HL-60 (cell line): ENCODE results near the gene PPP1R10.
"Not testable (repeated sequence)": the region's sequence is repeated elsewhere in the genome, so short reads cannot be mapped to it uniquely, and the experiment has no call there.

Experiments
- DNase-seq, 2 experiments: peaks; one replicate each; pipeline ENCODE4 v3.0.0-alpha.2; 2010 to 2020; ENCODE audit warnings: low read depth in 1 of 2, low spot score in 1 of 2
- H3K27ac ChIP-seq: fragments of 250-450 bp; sonication (Bioruptor Pico); replicated peaks from 2 replicates; pipeline ENCODE4 v1.5.1; 2020; ENCODE audit warnings: mild to moderate bottlenecking, moderate library complexity
- H3K27me3 ChIP-seq: fragments of 250-450 bp; sonication (Bioruptor Pico); 2 replicates; pipeline ENCODE4 v1.5.1; 2021; ENCODE audit warnings: mild to moderate bottlenecking, moderate library complexity; ENCODE audit not compliant: insufficient read depth, poor library complexity, severe bottlenecking
- H3K4me3 ChIP-seq: replicated peaks from 2 replicates; pipeline ENCODE4 v1.5.1; 2011; ENCODE audit warnings: mild to moderate bottlenecking, control low read depth, low read length; ENCODE audit not compliant: insufficient read depth
- GABPA ChIP-seq: IDR thresholded peaks from 2 replicates; pipeline ENCODE4 v1.6.1; 2012; ENCODE audit warnings: low read depth
- POLR2AphosphoS5 ChIP-seq: IDR thresholded peaks from 2 replicates; pipeline ENCODE4 v1.6.1; 2012; ENCODE audit warnings: low read depth
- SPI1 ChIP-seq: IDR thresholded peaks from 2 replicates; pipeline ENCODE4 v1.6.1; 2012; ENCODE audit warnings: low read depth, mild to moderate bottlenecking, borderline replicate concordance
- TF ChIP-seq, protein P1 (sequence below): IDR thresholded peaks from one replicate; pipeline ENCODE4 v1.5.1; 2011; ENCODE audit warnings: low read length, control low read depth, inconsistent platforms; ENCODE audit not compliant: insufficient read depth
- TF ChIP-seq, protein P2 (sequence below): IDR thresholded peaks from 2 replicates; pipeline ENCODE4 v1.6.1; 2012; ENCODE audit warnings: low read depth; ENCODE audit not compliant: insufficient replicate concordance

Gene PPP1R10

DNA sequence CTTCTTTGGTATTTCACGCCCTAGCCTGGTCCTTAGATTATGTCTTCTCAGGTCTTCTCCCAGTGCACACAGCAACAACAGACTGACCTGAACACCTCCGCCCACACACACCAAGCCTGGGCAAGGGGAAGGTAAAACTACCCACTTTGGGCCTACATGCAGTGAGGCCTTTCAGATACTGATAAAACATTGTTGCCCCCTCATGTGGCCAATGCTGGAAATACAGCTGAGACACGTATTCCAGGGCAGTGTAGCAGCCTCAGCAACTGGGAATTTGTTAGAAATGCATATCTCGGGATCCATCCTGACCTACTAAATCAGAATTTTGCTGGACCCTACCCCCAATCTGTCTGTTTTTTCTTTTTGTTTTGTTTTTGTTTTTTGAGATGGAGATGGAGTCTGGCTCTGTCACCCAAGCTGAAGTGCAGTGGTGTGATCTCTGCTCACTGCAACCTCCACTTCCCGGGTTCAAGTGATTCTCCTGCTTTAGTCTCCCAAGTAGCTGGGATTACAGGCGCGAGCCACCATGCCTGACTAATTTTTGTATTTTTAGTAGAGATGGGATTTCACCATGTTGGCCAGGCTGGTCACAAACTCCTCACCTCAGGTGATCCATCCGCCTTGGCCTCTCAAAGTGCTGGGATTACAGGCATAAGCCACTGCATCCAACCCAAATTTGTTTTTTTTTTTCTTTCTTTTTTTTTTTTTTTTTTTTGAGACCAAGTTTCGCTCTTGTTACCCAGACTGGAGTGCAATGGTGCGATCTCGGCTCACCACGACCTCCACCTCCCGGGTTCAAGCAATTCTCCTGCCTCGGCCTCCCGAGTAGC is 19.5 kb downstream of the PPP1R10 start:
- not testable (repeated sequence) for H3K4me3 ChIP-seq, H3K27me3 ChIP-seq, H3K27ac ChIP-seq
- TF ChIP-seq, protein P1, sequence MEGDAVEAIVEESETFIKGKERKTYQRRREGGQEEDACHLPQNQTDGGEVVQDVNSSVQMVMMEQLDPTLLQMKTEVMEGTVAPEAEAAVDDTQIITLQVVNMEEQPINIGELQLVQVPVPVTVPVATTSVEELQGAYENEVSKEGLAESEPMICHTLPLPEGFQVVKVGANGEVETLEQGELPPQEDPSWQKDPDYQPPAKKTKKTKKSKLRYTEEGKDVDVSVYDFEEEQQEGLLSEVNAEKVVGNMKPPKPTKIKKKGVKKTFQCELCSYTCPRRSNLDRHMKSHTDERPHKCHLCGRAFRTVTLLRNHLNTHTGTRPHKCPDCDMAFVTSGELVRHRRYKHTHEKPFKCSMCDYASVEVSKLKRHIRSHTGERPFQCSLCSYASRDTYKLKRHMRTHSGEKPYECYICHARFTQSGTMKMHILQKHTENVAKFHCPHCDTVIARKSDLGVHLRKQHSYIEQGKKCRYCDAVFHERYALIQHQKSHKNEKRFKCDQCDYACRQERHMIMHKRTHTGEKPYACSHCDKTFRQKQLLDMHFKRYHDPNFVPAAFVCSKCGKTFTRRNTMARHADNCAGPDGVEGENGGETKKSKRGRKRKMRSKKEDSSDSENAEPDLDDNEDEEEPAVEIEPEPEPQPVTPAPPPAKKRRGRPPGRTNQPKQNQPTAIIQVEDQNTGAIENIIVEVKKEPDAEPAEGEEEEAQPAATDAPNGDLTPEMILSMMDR: peak; percentile 89
- peak; percentile 35; the same call in 1 of the 2 replicates for TF ChIP-seq POLR2AphosphoS5
- peak in 1 of 2 experiments; percentile 76 for DNase-seq

DNA sequence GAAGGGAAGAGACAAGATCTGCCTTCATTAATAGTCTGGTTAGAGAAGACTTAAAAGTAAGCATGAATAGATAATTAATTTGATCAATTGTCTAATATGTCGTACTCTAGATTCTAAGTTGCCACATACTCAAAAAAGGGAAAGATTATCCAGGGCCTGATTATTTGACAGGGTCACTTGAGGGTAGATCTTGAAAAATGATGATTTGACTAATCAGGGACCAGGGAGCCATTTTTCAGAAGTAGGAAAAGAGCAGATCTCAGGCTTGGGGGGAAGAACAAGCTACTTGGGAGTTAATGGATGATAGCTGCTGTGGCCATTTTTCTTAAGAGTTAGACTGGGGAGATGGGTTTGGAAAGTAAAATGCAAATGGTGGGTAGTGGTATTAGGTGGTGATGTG is 24.8 kb downstream of the PPP1R10 start:
- no peak overlapping the region for H3K4me3 ChIP-seq
- no peak for DNase-seq
- H3K27ac ChIP-seq: no peak overlapping the region
- TF ChIP-seq, protein P1: no peak
- TF ChIP-seq SPI1 (no peak), POLR2AphosphoS5 (no peak), GABPA (no peak)
- TF ChIP-seq, protein P2, sequence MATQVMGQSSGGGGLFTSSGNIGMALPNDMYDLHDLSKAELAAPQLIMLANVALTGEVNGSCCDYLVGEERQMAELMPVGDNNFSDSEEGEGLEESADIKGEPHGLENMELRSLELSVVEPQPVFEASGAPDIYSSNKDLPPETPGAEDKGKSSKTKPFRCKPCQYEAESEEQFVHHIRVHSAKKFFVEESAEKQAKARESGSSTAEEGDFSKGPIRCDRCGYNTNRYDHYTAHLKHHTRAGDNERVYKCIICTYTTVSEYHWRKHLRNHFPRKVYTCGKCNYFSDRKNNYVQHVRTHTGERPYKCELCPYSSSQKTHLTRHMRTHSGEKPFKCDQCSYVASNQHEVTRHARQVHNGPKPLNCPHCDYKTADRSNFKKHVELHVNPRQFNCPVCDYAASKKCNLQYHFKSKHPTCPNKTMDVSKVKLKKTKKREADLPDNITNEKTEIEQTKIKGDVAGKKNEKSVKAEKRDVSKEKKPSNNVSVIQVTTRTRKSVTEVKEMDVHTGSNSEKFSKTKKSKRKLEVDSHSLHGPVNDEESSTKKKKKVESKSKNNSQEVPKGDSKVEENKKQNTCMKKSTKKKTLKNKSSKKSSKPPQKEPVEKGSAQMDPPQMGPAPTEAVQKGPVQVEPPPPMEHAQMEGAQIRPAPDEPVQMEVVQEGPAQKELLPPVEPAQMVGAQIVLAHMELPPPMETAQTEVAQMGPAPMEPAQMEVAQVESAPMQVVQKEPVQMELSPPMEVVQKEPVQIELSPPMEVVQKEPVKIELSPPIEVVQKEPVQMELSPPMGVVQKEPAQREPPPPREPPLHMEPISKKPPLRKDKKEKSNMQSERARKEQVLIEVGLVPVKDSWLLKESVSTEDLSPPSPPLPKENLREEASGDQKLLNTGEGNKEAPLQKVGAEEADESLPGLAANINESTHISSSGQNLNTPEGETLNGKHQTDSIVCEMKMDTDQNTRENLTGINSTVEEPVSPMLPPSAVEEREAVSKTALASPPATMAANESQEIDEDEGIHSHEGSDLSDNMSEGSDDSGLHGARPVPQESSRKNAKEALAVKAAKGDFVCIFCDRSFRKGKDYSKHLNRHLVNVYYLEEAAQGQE: no peak
- H3K27me3 ChIP-seq: no peaks in the 10 kb centered on the region

DNA sequence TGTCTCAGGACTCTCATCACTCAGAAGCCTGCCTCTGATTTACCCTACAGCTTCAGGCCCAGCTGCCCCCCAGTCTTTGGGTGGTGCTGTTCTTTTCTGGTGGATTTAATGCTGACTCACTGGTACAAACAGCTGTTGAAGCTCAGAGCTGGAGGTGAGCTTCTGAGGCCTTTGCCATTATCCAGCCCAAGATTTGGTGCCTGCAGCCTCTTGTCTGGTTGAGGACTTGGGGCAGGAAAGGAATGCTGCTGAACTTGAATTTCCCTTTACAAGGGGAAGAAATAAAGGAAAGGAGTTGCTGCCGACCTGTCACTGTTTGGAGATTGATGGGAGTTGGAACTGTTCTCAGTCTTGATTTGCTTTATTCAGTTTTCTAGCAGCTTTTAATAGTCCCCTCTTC is 26.0 kb downstream of the PPP1R10 start:
- DNase-seq: no peak
- TF ChIP-seq GABPA: no peak
- TF ChIP-seq POLR2AphosphoS5: no peak
- TF ChIP-seq, protein P2: no peak
- no peak for TF ChIP-seq SPI1
- TF ChIP-seq, protein P1: no peak
- Histone ChIP-seq H3K4me3 (no peak overlapping the region), H3K27me3 (no peaks in the 10 kb centered on the region), H3K27ac (no peak overlapping the region)

DNA sequence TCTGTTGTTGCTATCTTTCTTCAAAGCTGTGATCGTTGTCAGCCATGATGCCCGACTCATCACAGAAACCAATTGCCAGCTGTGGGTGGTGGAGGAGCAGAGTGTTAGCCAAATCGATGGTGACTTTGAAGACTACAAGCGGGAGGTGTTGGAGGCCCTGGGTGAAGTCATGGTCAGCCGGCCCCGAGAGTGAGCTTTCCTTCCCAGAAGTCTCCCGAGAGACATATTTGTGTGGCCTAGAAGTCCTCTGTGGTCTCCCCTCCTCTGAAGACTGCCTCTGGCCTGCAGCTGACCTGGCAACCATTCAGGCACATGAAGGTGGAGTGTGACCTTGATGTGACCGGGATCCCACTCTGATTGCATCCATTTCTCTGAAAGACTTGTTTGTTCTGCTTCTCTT is 26.5 kb downstream of the PPP1R10 start:
- Histone ChIP-seq H3K27ac (no peak overlapping the region), H3K27me3 (no peaks in the 10 kb centered on the region), H3K4me3 (no peak overlapping the region)
- TF ChIP-seq POLR2AphosphoS5: no peak
- TF ChIP-seq SPI1: no peak
- TF ChIP-seq, protein P2: no peak
- TF ChIP-seq, protein P1: no peak
- no peak for TF ChIP-seq GABPA
- no peak for DNase-seq
